B cell (primary cell): ENCODE data around the gene NCEH1.

Source experiments
- CTCF ChIP-seq: fragments of 200-600 bp; IDR thresholded peaks from one replicate; pipeline ENCODE4 v1.8.0; 2022; ENCODE audit warnings: antibody characterized with exemption, mild to moderate bottlenecking
- EZH2 ChIP-seq: IDR thresholded peaks from 2 replicates; pipeline ENCODE4 v1.6.1; 2012; ENCODE audit warnings: borderline replicate concordance, low read depth, mild to moderate bottlenecking, moderate library complexity, low read length; ENCODE audit not compliant: insufficient read depth, poor library complexity, severe bottlenecking

DNA sequence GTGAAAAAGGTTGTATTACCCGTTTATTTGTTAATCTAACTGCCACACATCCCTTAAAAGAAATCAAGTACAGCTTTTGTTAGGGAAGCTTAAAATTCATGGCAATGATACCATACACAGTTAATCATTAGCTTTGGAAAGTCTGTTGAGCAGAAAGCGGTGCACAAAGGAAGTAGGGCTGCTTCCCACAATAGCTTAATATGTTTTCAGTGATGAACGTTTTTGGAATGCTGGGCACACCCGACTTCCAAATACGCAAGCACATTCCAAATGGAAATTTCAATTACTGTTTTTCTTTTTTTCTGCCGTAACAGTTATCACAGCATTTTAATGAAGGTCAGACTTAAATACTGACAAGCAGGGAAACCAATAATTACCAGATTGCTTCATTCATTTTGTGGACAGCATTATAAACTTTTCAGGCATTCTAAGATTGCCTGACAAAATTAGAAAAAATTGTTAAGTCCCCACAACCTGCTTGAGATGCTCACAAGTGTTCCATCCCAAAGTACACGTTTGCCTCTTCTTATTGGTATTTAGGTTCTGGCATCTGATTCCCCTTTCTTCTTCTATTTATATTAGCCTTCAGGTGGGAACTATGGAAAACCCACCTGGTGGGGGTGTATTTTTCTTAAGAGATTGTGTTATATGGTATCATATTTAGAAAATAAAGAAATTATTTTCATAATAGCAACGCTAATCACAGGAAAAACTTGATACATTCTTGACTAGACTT lies 38.5 kb upstream of the NCEH1 start:
- TF ChIP-seq CTCF (no peak), EZH2 (no peak)
